HG02870 (cell line): ENCODE data around the gene WDR90.

ENCODE experiments used
- ATAC-seq: cut with Tn5 transposase; IDR thresholded peaks from one replicate; pipeline ENCODE4 v1.9.1; 2021; ENCODE audit warnings: mild to moderate bottlenecking, moderate library complexity; ENCODE audit not compliant: unreplicated experiment

The WDR90 gene

GRCh38 chr16:625977-626765 lies 23.0 kb upstream of the WDR90 start:
- ATAC-seq: no peak

DNA sequence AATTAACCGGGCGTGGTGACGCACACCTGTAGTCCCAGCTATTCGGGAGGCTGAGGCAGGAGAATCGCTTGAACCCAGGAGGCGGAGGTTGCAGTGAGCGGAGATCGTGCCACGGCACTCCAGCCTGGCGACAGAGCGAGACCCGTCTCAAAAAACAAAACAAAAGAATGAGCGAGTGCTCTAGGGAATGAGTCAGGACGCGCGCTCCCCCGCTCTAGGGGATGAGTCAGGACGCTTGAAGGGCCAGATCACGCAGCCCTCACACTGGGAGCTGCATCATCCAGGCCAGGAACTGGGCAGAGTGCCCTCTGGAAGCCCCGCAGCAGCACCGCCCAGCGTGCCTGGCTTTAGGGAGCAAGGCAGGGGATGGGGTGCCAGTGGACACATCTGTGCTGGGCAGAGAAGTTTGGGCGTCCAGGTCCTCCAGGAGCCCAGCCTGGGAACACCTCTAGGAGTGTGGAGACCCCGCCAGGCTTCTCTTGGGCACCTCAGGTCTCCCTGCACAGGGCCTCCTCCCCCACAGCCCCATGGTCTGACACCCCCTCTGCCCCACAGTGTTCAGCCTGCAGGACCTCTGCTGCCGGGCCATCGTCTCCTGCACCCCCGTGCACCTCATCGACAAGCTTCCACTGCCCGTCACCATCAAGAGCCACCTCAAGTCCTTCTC lies 22.2 kb upstream of the WDR90 start:
- ATAC-seq: no peak

DNA sequence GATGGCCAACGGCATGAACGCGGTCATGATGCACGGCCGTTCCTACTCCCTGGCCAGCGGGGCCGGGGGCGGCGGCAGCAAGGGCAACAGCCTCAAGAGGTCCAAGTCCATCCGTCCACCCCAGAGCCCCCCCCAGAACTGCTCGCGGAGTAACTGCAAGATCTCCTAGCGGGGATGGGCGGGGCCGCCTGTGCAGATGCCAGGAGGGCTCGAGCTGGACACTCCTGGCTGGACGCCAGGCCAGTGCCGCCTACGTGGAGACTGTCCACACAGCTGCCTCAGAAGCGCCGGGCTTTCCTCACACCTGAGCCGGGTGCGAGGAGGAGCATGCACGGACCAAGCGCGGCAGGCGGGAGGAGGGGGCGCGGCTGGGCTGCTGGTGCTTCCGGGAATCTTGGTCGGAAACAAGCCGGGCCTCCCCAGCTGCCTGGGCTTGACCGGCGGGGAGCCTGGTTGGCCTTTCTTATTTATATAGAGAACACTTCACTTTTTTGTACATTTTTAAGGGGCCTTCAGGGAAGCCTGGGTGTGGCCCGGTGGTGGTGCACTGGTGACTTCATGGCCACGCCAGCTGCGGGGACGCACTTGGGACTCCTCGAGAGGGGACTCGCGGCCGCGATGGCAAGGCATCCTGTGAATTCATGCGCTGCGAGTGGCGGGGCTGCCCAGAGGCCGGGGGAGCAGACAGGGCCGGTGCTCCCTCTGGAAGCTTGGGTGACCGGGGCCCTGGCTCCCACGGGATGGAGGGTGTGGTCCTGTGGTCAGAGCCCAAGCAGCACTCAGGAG lies 21.5 kb upstream of the WDR90 start:
- no peak for ATAC-seq

DNA sequence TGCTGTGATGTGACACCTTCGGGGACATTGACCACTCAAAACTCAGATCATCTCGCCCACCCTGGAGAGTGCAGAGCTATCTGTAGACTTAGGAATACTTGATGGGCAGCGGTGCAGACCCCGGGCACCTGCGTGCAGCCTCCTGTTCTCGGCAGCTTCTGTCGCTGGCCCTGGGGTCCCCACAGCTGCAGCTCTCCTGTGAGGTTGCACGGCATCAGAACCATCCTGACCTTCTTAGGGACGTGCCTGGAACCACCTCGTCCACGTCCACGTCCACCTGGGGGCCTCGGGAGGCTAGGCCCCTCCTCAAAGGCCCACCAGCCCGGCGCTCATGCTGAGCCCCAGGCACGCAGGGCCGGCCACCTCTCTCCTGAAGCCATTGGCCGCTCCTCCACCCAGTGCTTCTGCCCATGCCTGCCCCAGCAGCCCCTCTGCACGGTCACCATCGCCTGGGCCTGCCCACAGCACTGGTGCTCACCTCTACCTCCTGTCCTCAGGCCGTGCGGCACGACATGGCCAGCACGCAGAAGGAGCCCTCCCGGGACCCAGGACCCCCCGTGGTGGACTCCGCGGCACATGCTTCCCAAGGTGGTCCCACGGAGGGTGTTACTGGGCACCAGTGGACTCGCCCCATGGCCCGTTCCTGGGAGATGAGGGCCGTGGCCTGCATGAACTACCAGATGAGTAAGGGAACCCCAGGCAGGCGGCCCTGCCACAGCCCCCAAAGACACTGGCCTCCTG lies 20.7 kb upstream of the WDR90 start:
- no peak for ATAC-seq

DNA sequence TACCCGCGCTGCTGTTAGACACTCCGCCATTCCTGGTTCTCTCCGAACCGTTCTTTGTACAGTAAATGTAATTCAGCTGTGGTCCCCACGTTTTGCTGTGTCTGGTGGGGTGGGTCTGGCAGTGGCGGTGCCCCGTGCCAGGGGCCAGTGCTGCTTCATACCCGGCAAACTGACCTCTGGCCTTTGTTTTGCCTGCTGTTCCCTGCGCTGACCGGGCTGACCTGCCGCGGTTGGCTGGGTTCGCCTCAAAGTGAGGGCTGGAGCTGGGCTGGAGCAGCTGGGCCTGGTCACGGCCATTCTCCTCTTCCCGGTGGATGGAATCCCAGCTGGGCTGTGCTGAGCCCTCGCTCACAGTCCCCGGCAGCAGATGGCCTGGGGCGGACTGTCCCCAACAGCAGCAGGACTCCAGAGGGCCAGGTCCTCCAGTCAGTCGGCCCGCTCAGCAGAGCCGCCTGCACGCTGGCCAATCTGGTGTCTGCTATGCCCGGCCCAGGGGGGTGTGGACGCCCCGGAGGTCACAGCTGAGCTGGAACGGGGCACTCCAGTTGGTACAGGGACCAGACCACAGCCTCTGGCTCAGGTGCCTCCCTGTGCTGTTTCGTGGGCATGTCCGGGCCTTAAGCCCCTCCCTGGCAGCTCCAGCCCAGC lies 19.9 kb upstream of the WDR90 start:
- ATAC-seq: no peak

DNA sequence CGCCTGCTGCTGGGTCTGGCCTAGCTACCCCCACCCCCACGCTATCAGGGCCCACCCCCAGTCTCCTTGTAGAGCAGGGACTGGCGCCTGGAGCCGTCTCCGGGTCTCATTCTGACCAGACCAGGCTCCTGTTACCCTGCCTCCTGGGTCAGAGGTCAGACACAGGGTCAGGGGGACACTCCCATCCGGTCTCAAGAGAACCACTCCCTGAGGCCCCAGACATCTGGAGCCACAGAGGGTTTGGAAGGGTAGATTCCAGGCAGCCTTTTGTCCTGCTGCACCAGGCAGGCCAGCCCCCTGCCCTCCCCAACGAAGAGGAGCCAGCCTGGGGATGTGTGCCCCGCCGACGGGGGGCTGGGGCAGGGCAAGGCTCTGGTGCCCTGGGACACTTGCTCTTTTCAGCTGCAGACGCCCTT lies 19.3 kb upstream of the WDR90 start:
- ATAC-seq: no peak

DNA sequence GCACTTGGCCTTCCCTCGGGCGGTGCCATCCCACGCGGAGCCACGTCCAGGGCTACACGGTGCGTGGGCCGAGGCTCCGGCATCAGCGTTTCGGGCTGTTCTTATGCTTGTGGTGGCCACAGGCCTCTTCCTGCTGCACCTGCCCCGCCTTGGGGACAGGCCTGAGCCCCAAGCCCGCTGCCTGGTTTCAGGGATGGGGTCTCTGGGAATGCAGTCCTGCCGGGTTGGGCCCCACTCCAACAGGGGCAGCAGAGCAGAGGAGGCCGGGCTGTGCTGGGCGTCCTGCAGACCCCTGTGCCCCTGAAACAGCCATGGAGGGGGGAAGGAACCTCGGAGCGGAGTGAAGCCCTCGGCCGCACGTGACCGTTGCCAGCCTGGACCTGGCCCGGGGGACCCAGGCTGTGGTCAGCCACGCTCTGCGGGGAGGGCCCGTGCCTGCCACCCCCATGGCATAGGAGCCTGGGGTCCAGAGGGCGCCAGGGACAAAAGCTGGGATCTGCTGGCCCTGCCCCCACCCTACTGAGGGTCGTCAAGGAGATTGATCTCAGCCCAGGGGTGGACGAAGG lies 18.8 kb upstream of the WDR90 start:
- no peak for ATAC-seq

- no peak for ATAC-seq
Observed at GRCh38 chr16:630815-631405, 18.3 kb upstream of the WDR90 start, which contains the start of gene WFIKKN1. Gene WFIKKN1 (plus strand): TSS chr16:630985. CDS start chr16:631254, 269 bp downstream.

GRCh38 chr16:631808-632358 lies 17.3 kb upstream of the WDR90 start:
- ATAC-seq: no peak

GRCh38 chr16:632486-633335 lies 16.5 kb upstream of the WDR90 start:
- no peak for ATAC-seq

DNA sequence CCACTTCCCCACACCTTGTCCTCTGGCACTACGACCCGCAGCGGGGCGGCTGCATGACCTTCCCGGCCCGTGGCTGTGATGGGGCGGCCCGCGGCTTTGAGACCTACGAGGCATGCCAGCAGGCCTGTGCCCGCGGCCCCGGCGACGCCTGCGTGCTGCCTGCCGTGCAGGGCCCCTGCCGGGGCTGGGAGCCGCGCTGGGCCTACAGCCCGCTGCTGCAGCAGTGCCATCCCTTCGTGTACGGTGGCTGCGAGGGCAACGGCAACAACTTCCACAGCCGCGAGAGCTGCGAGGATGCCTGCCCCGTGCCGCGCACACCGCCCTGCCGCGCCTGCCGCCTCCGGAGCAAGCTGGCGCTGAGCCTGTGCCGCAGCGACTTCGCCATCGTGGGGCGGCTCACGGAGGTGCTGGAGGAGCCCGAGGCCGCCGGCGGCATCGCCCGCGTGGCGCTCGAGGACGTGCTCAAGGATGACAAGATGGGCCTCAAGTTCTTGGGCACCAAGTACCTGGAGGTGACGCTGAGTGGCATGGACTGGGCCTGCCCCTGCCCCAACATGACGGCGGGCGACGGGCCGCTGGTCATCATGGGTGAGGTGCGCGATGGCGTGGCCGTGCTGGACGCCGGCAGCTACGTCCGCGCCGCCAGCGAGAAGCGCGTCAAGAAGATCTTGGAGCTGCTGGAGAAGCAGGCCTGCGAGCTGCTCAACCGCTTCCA lies 15.7 kb upstream of the WDR90 start:
- ATAC-seq: no peak

DNA sequence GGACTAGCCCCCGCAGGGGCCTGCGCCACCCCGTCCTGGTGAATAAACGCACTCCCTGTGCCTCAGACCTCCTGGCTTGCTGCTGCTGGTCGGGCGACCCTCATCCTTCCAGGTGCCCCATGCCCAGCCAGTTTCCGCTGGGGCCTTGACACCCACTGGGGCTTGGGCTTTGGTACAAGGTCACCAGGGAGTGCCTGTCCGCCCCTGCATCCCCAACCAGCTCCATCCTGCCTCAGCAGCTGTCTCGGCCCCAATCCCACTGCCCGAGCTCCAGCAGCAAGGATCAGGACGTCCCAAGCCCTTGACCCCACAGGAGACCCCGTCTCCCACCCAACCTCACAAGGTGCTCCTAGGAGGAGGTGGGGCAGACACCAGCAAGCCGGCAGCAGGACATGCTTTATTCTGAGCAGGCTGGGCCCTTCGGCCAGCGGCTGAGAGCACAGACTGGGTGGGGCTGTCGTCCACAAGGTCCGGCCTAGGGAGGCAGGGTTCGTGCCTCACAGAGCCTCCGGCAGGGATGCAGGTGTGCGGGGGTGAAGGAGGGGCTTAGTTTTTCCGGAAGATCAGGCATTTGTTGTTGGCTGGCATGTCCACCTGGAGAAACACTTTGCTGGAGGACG lies 15.0 kb upstream of the WDR90 start:
- no peak for ATAC-seq

GRCh38 chr16:634996-635395 lies 14.2 kb upstream of the WDR90 start:
- no peak for ATAC-seq

DNA sequence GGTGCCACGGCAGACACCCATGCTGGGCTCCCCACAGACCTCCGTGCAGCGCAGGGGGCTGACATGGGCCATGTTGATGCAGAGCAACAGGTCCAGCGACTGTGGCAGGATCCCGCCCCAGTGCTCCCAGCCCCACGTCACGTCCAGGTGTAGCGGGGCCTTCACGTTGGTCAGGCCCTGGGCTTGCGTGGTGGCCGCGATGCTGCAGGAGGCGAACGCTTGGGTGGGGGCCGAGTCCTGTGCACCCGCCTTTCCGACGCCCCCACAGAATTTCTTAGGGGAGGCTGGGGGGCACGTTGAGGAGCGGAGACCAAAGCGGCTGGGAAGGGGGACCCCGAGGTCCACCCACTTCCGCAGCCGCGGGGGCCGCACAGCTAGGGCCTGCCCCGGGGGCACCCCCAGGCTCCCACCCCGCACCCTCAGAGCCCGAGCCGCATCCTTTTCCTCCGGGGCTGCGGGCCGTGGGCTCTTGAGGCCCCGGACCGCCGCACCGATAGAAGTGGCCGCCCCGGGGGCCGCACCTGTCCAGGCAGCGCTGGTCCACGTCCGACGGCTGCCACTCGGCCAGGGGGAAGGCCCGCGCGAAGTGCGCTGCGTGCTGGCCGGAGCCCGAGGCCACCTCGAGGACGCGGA lies 13.5 kb upstream of the WDR90 start:
- no peak for ATAC-seq

DNA sequence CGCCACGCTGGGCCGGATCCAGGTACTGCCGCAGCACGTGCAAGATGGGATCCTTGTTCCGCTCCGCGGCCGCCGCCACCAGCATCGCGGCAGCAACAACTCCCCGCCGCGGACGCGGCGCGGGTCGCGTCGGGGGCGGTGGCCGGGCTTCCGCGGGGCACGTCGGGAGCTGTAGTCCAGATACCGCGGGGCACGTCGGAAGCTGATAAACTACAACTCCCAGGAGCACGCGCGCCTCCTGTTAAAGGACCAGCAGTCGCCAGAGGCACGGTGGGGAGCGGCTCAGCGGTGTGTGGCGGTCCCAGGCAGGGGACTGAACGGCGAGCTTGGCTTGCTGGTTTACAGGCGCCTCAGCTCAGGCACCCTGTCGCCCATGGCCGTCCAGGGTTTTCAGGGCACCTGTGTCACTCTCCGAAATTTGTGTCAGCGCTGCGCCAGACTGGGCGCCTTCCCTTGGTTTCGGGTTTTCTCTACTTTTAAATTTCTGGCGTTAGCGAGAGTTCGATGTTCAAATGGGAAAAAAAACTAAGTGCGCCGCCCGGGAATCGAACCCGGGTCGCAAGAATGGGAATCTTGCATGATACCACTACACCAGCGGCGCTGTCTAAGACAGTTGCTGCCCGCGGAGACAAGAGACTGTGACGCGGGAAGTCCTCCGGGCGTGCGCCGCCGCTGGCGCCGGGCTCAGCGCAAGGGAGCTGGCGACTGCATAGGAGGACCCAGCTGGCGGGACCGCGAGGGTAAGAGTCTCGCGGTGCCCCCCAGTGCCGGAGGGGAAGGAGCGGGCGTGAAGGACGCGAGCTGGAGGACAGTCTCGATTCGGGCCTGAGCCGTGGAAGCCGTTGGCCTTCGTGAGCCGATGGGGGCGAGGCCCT lies 12.7 kb upstream of the WDR90 start, which contains the start of gene METTL26:
TSS of gene METTL26 (minus strand) at position 100 of the 875 bp plus-strand sequence. CDS start at position 85, 15 bp downstream.
- peak; percentile 63 for ATAC-seq
